NCI-H187 (cell line): ENCODE data around the gene DPP6.
"Not testable (repeated sequence)": the region's sequence is repeated elsewhere in the genome, so short reads cannot be mapped to it uniquely, and the experiment has no call there.

ENCODE experiments used
- DNase-seq, 2 experiments: peaks; one replicate each; lab custom pipeline; 2025; lab: John Stamatoyannopoulos, UW

Gene DPP6

DNA sequence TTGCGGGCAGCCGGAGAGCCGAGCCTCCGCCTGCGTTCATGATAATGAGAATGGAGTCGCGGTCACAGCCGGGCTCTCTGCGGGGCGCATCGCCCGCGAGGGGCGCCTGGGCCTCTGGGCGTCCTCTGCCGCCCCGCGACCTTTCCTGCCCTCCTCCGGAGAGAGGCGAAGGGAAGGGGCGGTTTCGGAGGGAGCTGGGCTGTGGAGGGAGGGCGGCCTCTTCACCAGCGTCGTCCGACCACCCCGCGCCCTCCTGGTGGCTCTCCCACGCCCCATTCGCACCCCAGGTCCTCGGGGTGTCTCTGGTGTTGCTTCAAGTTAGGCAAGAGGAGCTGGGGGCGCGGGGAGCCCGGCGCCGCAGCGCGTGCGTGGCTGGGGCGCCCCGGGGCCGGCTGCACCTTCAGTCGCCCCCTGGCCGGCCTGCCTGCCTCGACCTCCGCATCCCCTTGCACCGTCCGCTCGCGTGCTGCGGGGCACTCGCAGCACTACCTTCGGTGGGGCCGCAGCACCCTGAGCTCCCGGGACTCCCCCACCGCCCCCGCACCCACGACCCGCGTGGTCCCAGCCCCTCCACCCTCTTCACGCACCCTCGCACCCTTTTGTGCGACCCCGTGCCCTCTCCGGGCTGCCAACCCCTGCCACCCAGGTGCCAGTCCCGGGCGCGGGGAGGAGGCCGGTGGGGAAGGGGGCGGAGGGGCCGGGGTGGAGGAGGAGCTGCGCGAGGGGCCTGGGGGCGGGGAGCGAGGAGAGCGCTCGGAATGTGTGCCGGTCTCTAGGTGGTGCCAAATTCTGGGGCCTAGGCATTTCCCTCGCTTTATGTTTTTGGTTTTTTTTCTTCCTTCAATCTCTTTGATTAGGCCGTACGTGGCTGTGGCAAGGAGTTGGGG, at the start of gene DPP6:
DPP6 (plus strand) TSS at position 756 of the 887 bp plus-strand sequence.
- DNase-seq = not testable (repeated sequence)

- DNase-seq = not testable (repeated sequence)
These were observed 42.7 kb upstream of the DPP6 start for GRCh38 chr7:154009423-154009911.

GRCh38 chr7:154010726-154011568, 41.3 kb upstream of the DPP6 start:
- not testable (repeated sequence) for DNase-seq

GRCh38 chr7:154012800-154013199, 39.4 kb upstream of the DPP6 start:
- DNase-seq = not testable (repeated sequence)

DNA sequence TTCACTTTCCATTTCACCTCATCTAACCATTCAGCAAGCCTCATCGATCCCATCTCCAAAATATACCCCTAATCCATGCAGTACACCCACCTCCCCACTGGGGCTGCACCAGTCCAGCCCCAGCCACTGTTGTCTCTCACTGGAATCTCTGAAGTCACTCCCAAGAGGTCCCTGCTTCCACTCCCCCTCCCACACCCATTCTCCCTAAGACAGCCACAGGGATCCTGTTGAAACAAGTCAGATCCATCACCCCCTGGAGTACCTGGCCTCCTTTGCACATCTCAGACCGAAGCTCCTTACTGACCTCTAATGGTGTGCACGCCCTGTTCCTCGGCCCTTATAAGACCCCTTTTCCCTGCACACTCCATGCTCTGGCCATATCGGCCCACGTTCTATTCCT, 36.6 kb upstream of the DPP6 start:
- not testable (repeated sequence) for DNase-seq

DNA sequence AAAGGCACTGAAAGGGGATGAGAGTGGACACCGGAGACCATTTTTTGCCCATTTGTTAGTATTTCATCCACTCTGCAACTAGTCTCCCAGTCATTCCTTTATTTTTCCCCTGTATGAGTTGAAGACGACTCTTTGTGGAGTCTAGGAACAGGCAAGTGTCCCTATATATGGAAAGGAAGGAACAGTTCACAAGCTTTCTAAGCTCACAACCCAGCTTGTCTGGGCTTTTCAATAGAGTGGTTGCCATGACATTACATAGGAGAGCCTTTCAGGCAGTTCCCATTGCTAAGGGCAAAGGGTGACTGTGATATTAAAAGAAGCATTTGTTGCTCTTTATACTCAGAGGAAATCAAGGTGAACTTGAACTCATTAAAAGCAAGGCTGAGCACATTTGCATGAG, 33.8 kb upstream of the DPP6 start:
- DNase-seq = not testable (repeated sequence)

GRCh38 chr7:154027805-154028204, 24.4 kb upstream of the DPP6 start:
- DNase-seq = not testable (repeated sequence)

GRCh38 chr7:154030476-154031080, 21.6 kb upstream of the DPP6 start:
- not testable (repeated sequence) for DNase-seq

DNA sequence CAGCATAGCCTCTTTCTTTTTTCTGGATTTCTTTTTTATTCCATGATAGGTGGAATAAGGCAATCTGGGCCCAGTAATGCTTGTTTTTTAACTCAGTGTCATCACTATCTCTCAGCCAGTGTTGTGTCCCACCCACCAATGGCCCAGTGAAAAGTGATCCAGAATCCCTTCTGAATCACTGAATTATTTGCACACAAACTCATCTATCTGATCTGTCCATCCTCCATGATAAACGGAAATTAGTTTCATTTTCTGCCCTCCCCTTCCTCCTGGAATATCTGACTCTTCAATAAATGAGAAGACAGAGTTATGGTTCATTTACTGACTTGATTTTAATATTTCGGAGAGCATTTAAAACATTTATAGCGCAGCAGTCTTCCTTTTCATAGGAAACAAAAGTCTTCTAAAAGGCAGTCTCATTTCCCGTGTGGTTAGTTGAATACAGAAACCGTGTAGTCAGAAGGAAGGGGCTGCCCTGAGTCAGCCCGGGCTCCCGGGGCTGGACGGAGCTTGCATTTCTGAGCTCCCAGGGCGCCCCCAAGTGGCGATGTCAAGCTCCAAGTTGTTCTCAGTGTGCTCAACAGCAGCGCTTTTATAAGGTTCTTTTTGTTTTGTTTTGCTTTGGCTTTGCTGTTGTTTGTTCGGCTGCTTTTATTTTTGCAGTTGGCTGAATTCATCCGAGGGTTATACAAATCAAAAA, 12.6 kb upstream of the DPP6 start:
- not testable (repeated sequence) for DNase-seq

DNA sequence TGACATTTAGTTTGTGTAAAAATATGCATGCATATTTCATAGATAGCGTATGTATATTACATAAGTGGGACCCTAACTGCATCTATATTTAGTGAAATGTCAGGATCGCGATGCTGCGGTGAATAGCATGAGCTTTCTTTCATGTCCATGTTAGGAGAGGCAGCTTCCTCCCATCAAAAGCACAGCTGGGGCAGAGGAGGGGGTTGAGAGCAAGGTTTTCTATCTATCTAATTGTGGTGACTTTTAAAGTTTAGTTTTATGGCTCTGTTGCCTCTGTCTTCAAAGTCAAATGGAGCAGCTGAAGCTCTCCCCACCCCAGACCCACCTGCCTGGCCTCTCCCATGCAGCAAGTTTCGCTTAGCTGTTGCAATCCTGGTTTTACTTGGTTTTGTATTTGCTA, 1.8 kb upstream of the DPP6 start:
- not testable (repeated sequence) for DNase-seq

GRCh38 chr7:154051006-154051642, 1.1 kb upstream of the DPP6 start:
- DNase-seq = not testable (repeated sequence)

DNA sequence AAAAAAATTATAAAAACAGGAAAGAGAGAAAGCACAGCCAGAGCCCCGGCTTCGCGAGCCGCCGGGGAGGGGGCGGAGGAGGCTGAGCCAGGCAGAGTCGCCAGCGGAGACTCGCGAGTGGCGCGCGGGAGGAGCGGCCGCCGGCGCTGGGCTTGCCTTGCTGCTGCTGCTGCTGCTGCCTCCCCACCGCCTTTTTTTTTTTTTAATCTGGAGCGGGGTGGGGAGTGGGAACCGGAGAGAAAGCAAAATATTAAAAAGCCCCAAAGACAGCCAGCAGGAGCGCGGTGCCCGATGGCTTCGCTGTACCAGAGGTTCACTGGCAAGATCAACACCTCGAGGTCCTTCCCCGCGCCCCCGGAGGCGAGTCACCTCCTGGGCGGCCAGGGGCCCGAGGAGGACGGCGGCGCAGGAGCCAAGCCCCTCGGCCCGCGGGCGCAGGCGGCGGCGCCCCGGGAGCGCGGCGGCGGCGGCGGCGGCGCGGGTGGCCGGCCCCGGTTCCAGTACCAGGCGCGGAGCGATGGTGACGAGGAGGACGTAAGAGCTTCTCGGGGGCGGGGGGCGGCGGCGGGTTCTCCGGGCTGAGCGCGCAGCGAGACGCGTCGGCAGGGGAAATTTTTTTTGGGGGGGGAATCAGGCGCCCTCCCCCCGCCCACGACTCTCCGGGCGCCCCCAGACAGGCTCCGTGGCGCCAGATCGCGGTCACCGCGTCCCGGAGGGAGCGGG, 493 bp downstream of the DPP6 start:
- DNase-seq = not testable (repeated sequence)

DNA sequence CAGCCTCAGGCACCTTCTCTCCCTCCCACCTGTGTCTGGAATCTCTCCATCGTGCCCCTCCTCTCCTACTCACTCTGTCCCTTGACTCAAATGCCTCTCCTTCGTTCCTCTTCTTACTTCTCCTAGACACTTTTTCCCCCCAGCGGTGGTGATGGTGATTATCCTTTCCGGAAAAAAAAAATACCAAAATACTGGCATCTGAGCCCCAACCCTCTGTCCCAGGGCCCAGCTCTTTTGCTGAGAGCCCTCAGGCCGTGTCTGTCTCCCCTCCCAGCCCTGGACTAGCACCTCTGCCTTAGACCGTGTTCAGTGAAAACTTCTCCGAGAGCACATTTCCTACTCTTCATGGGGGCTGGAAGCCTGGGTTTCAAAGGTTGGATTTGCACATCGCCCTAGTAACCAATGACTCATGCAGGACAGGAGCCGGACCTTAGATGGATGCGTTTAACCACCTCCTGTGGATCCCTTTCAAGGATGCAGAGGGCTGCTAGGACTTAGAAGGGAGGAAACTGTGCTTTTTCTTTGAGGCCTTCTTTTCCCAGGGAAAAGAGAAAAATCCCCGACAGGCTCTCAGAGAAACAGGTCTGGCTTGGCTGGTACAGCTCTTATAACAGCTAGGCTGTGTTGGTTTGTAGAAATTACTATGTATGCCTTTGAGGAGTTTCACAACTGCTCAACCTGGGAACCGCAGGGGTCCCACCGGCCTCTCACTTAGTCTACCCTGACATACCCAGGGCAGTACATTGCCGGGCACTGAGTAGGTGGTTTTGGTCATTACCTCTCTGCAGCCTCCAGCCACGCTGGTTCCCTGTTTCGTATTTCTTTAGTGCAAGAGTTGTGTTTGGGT, 1.5 kb downstream of the DPP6 start:
- not testable (repeated sequence) for DNase-seq

GRCh38 chr7:154054664-154055063, 2.5 kb downstream of the DPP6 start:
- not testable (repeated sequence) for DNase-seq

- not testable (repeated sequence) for DNase-seq
These were observed 3.4 kb downstream of the DPP6 start for GRCh38 chr7:154055491-154056106.

DNA sequence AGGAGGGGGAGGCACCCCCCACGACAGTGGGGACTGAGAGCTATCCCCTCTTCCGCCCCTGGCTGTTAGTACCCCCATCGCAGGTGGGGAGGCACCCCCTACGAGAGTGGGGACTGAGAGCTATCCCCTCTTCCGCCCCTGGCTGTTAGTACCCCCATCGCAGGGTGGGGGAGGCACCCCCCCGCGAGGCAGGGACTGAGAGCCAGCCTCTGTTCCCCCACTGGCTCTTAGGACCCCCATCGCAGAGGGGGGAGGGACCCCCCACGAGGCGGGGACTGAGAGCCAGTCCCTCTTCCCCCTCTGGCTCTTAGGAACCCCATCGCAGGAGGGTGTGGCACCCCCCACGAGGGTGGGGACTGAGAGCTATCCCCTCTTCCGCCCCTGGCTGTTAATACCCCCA, 6.6 kb downstream of the DPP6 start:
- not testable (repeated sequence) for DNase-seq

GRCh38 chr7:154060551-154060950, 8.4 kb downstream of the DPP6 start:
- DNase-seq = not testable (repeated sequence)

GRCh38 chr7:154071833-154072232, 19.6 kb downstream of the DPP6 start:
- peak; percentile 1 to 13 for DNase-seq
